Mesendoderm (in vitro differentiated cells): ENCODE data around the gene TSC1.
A peak's percentile ranks its signal among the peaks of the same experiment; 100 is the strongest.

Source experiments
- DNase-seq: peaks from one replicate; pipeline ENCODE4 v3.0.0; 2013
- H2AK5ac ChIP-seq: 2 replicates; pipeline ENCODE4 v1.6.1; 2013; ENCODE audit warnings: low read length, inconsistent platforms
- H2BK120ac ChIP-seq: 2 replicates; pipeline ENCODE4 v1.6.1; 2013; ENCODE audit warnings: low read depth, mild to moderate bottlenecking, low read length, moderate library complexity, mixed read lengths
- H2BK15ac ChIP-seq: replicated peaks from 2 replicates; pipeline ENCODE4 v1.6.1; 2013; ENCODE audit warnings: low read depth, mild to moderate bottlenecking, moderate library complexity
- H2BK5ac ChIP-seq: 2 replicates; pipeline ENCODE4 v1.6.1; 2013; ENCODE audit warnings: low read length, inconsistent platforms
- H3K18ac ChIP-seq: 2 replicates; pipeline ENCODE4 v1.6.1; 2013; ENCODE audit warnings: mild to moderate bottlenecking, low read length, mixed read lengths
- H3K23ac ChIP-seq: one replicate; pipeline ENCODE4 v1.6.1; 2013; ENCODE audit warnings: low read length
- H3K27ac ChIP-seq: 2 replicates; pipeline ENCODE4 v1.5.1; 2013; ENCODE audit warnings: low read depth, mild to moderate bottlenecking, inconsistent platforms, low read length, moderate library complexity
- H3K27me3 ChIP-seq: 2 replicates; pipeline ENCODE4 v1.6.1; 2013; ENCODE audit warnings: low read length, control low read depth, mild to moderate bottlenecking, inconsistent platforms; ENCODE audit not compliant: insufficient read depth, poor library complexity
- H3K36me3 ChIP-seq: 2 replicates; pipeline ENCODE4 v1.6.1; 2013; ENCODE audit warnings: low read length, inconsistent platforms; ENCODE audit not compliant: control insufficient read depth, insufficient read depth
- H3K4ac ChIP-seq: one replicate; pipeline ENCODE4 v1.6.1; 2013; ENCODE audit warnings: low read depth, mild to moderate bottlenecking, low read length, moderate library complexity
- H3K4me1 ChIP-seq: 2 replicates; pipeline ENCODE4 v1.6.1; 2013; ENCODE audit warnings: low read depth, low read length, inconsistent platforms; ENCODE audit not compliant: control insufficient read depth
- H3K4me2 ChIP-seq: 2 replicates; pipeline ENCODE4 v1.6.1; 2013; ENCODE audit warnings: low read length
- H3K4me3 ChIP-seq: 2 replicates; pipeline ENCODE4 v1.5.1; 2013; ENCODE audit warnings: mild to moderate bottlenecking, low read length
- H3K56ac ChIP-seq: one replicate; pipeline ENCODE4 v1.6.1; 2013; ENCODE audit warnings: low read length
- H3K79me1 ChIP-seq: 2 replicates; pipeline ENCODE4 v1.6.1; 2013; ENCODE audit warnings: low read length, inconsistent platforms
- H3K79me2 ChIP-seq: 2 replicates; pipeline ENCODE4 v1.6.1; 2013; ENCODE audit warnings: mild to moderate bottlenecking, low read length; ENCODE audit not compliant: control insufficient read depth, insufficient read depth
- H3K9ac ChIP-seq: 2 replicates; pipeline ENCODE4 v1.6.1; 2013; ENCODE audit warnings: low read length, inconsistent platforms
- H4K5ac ChIP-seq: one replicate; pipeline ENCODE4 v1.6.1; 2013; ENCODE audit warnings: low read length
- H4K8ac ChIP-seq: one replicate; pipeline ENCODE4 v1.6.1; 2013; ENCODE audit warnings: low read depth, mild to moderate bottlenecking, control low read depth, low read length, moderate library complexity
- WGBS: extraction: QIAGEN DNeasy Blood & Tissue Kit; methylation state at CpG from one replicate; pipeline ENCODE4 v1.1.7; 2013; ENCODE audit warnings: low lambda C conversion rate, missing lambda C conversion rate; ENCODE audit not compliant: insufficient coverage; ENCODE audit errors: extremely low coverage; 5-methylcytosine and 5-hydroxymethylcytosine counted together

TSC1 gene

GRCh38 chr9:132989414-132989996 is 45.1 kb upstream of the TSC1 start:
- no peak overlapping the region for H2BK15ac ChIP-seq
- no peak overlapping the region for H3K4me2 ChIP-seq
- no peak overlapping the region for H2BK5ac ChIP-seq
- H3K79me2 ChIP-seq = no peaks in the 10 kb centered on the region
- no peak overlapping the region for H3K9ac ChIP-seq
- H3K18ac ChIP-seq = no peak overlapping the region
- H3K36me3 ChIP-seq = no peaks in the 10 kb centered on the region
- no peak overlapping the region for H3K56ac ChIP-seq
- no peak overlapping the region for H3K27ac ChIP-seq
- no peak overlapping the region for H3K4ac ChIP-seq
- no CpG with 5 or more reads among the region's 23 CpGs for WGBS
- no peak overlapping the region for H2AK5ac ChIP-seq
- H3K27me3 ChIP-seq = no peaks in the 10 kb centered on the region
- no peak overlapping the region for H2BK120ac ChIP-seq
- H4K8ac ChIP-seq = no peak overlapping the region
- no peak overlapping the region for H3K4me3 ChIP-seq
- no peak for DNase-seq
- no peak overlapping the region for H3K23ac ChIP-seq
- no peaks in the 10 kb centered on the region for H3K79me1 ChIP-seq
- H4K5ac ChIP-seq = no peak overlapping the region
- peaks cover 13% of the 10 kb centered on the region for H3K4me1 ChIP-seq

DNA sequence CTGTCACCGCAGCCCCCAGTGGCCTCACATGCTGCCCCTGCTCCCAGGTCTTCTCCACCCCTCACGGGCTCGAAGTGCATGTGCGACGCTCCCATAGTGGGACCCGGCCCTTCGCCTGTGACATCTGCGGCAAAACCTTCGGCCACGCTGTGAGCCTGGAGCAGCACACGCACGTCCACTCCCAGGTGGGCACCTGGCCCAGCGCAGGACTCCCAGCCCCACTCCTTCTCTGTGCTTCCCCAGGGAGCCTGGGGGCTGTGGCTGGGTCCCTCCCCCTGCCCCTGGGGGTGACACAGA is 44.5 kb upstream of the TSC1 start:
- Histone ChIP-seq H3K9ac (no peak overlapping the region), H3K4me1 (peaks cover 13% of the 10 kb centered on the region), H3K79me1 (no peaks in the 10 kb centered on the region), H4K5ac (no peak overlapping the region), H3K36me3 (no peaks in the 10 kb centered on the region), H2BK5ac (no peak overlapping the region), H3K18ac (no peak overlapping the region), H3K27ac (no peak overlapping the region), H3K79me2 (no peaks in the 10 kb centered on the region), H3K27me3 (no peaks in the 10 kb centered on the region), H3K4ac (no peak overlapping the region), H3K4me3 (no peak overlapping the region), H3K23ac (no peak overlapping the region), H4K8ac (no peak overlapping the region), H2AK5ac (no peak overlapping the region), H2BK15ac (no peak overlapping the region), H3K56ac (no peak overlapping the region), H3K4me2 (no peak overlapping the region), H2BK120ac (no peak overlapping the region)
- no CpG with 5 or more reads among the region's 13 CpGs for WGBS
- DNase-seq = no peak

- Histone ChIP-seq H3K4ac (no peak overlapping the region), H3K56ac (peak overlapping the region; percentile 44), H3K18ac (no peak overlapping the region), H3K4me2 (no peak overlapping the region), H3K36me3 (no peaks in the 10 kb centered on the region), H3K4me3 (no peak overlapping the region), H4K8ac (no peak overlapping the region), H3K23ac (no peak overlapping the region), H2BK120ac (no peak overlapping the region), H2BK15ac (no peak overlapping the region), H3K79me1 (no peaks in the 10 kb centered on the region), H3K4me1 (peaks cover 9% of the 10 kb centered on the region), H3K79me2 (no peaks in the 10 kb centered on the region), H2AK5ac (no peak overlapping the region), H3K9ac (no peak overlapping the region), H4K5ac (no peak overlapping the region), H3K27me3 (no peaks in the 10 kb centered on the region), H2BK5ac (no peak overlapping the region), H3K27ac (no peak overlapping the region)
- no peak for DNase-seq
- WGBS = no CpG with 5 or more reads among the region's 14 CpGs
Measured at GRCh38 chr9:132988244-132989013, 44.0 kb upstream of the TSC1 start.

- H2BK15ac ChIP-seq = no peak overlapping the region
- no peaks in the 10 kb centered on the region for H3K27me3 ChIP-seq
- H2BK5ac ChIP-seq = no peak overlapping the region
- H3K18ac ChIP-seq = no peak overlapping the region
- no peak overlapping the region for H3K56ac ChIP-seq
- no peak overlapping the region for H3K4me2 ChIP-seq
- no peak for DNase-seq
- no peak overlapping the region for H4K8ac ChIP-seq
- H3K9ac ChIP-seq = no peak overlapping the region
- H3K4me1 ChIP-seq = peaks cover 3% of the 10 kb centered on the region
- no CpG with 5 or more reads among the region's 26 CpGs for WGBS
- H3K23ac ChIP-seq = no peak overlapping the region
- H3K27ac ChIP-seq = no peak overlapping the region
- H3K79me2 ChIP-seq = no peaks in the 10 kb centered on the region
- H4K5ac ChIP-seq = no peak overlapping the region
- H3K36me3 ChIP-seq = no peaks in the 10 kb centered on the region
- no peaks in the 10 kb centered on the region for H3K79me1 ChIP-seq
- H2AK5ac ChIP-seq = no peak overlapping the region
- H2BK120ac ChIP-seq = no peak overlapping the region
- H3K4ac ChIP-seq = no peak overlapping the region
- H3K4me3 ChIP-seq = no peak overlapping the region
Measured at GRCh38 chr9:132986640-132987620, 42.5 kb upstream of the TSC1 start.

- no peak overlapping the region for H3K4ac ChIP-seq
- no peaks in the 10 kb centered on the region for H3K79me1 ChIP-seq
- no peak for DNase-seq
- no peak overlapping the region for H2BK15ac ChIP-seq
- no peak overlapping the region for H3K27ac ChIP-seq
- H4K5ac ChIP-seq = no peak overlapping the region
- no peak overlapping the region for H3K18ac ChIP-seq
- no peak overlapping the region for H3K4me2 ChIP-seq
- H2BK5ac ChIP-seq = no peak overlapping the region
- H3K56ac ChIP-seq = no peak overlapping the region
- H3K4me1 ChIP-seq = no peaks in the 10 kb centered on the region
- no peak overlapping the region for H4K8ac ChIP-seq
- no peak overlapping the region for H3K23ac ChIP-seq
- no peak overlapping the region for H3K9ac ChIP-seq
- H2AK5ac ChIP-seq = no peak overlapping the region
- H3K4me3 ChIP-seq = no peak overlapping the region
- WGBS = no CpG with 5 or more reads among the region's 13 CpGs
- H3K27me3 ChIP-seq = no peaks in the 10 kb centered on the region
- H3K79me2 ChIP-seq = no peaks in the 10 kb centered on the region
- H2BK120ac ChIP-seq = no peak overlapping the region
- H3K36me3 ChIP-seq = no peaks in the 10 kb centered on the region
Measured at GRCh38 chr9:132986114-132986513, 41.7 kb upstream of the TSC1 start.
